Astrocyte (in vitro differentiated cells and primary cell): ENCODE data around the gene MTLN. TPM values are rescaled to one million over a fixed set of nuclear protein-coding genes. Genes with fewer than 3 reads are reported as not detected.
A peak's percentile ranks its signal among the peaks of the same experiment; 100 is the strongest.
"Not testable (repeated sequence)": the region's sequence is repeated elsewhere in the genome, so short reads cannot be mapped to it uniquely, and the experiment has no call there.

Experiments used
- DNase-seq: peaks from one replicate; pipeline ENCODE4 v3.0.0-alpha.2; 2010; ENCODE audit warnings: low read depth
- FAIRE-seq: peaks from 2 replicates; lab custom pipeline; 2011; peaks lifted over from hg19 to GRCh38; lab: Jason Lieb, UNC
- H2AFZ ChIP-seq: 2 replicates; pipeline ENCODE4 v1.6.0; 2012; ENCODE audit warnings: low read depth, low read length, inconsistent platforms
- H3K27ac ChIP-seq: 2 replicates; pipeline ENCODE4 v1.5.1; 2011; ENCODE audit warnings: low read depth, low read length, inconsistent platforms
- H3K27me3 ChIP-seq: 2 replicates; pipeline ENCODE4 v1.6.0; 2011; ENCODE audit warnings: low read length, inconsistent platforms; ENCODE audit not compliant: insufficient read depth
- H3K36me3 ChIP-seq: 2 replicates; pipeline ENCODE4 v1.5.1; 2011; ENCODE audit warnings: low read length, inconsistent platforms; ENCODE audit not compliant: insufficient read depth
- H3K4me1 ChIP-seq: 2 replicates; pipeline ENCODE4 v1.5.1; 2011; ENCODE audit warnings: low read length, inconsistent platforms; ENCODE audit not compliant: insufficient read depth
- H3K4me2 ChIP-seq: 2 replicates; pipeline ENCODE4 v1.6.0; 2012; ENCODE audit warnings: low read length, inconsistent platforms
- H3K4me3 ChIP-seq: 2 replicates; pipeline ENCODE4 v1.5.1; 2011; ENCODE audit warnings: low read depth, mild to moderate bottlenecking, low read length, inconsistent platforms; ENCODE audit not compliant: insufficient read depth
- H3K79me2 ChIP-seq: 2 replicates; pipeline ENCODE4 v1.6.0; 2012; ENCODE audit warnings: mild to moderate bottlenecking, low read length, inconsistent platforms; ENCODE audit not compliant: insufficient read depth
- H3K9ac ChIP-seq: 2 replicates; pipeline ENCODE4 v1.6.0; 2012; ENCODE audit warnings: mild to moderate bottlenecking, low read length, inconsistent platforms
- H3K9me3 ChIP-seq: 2 replicates; pipeline ENCODE4 v1.5.1; 2012; ENCODE audit warnings: low read depth, mild to moderate bottlenecking, low read length, inconsistent platforms; ENCODE audit not compliant: insufficient read depth
- H4K20me1 ChIP-seq: 2 replicates; pipeline ENCODE4 v1.6.0; 2012; ENCODE audit warnings: low read length, inconsistent platforms; ENCODE audit not compliant: insufficient read depth
- H3K27ac Mint-ChIP-seq: one replicate; pipeline ENCODE4 v1.8.0; 2021; ENCODE audit warnings: mild to moderate bottlenecking, mixed read lengths; ENCODE audit not compliant: unreplicated experiment
- H3K27me3 Mint-ChIP-seq: one replicate; pipeline ENCODE4 v1.8.0; 2021; ENCODE audit warnings: low read depth, mixed read lengths; ENCODE audit not compliant: unreplicated experiment
- H3K36me3 Mint-ChIP-seq: one replicate; pipeline ENCODE4 v1.8.0; 2021; ENCODE audit warnings: low read depth, mixed read lengths; ENCODE audit not compliant: unreplicated experiment
- H3K4me1 Mint-ChIP-seq: one replicate; pipeline ENCODE4 v1.8.0; 2021; ENCODE audit warnings: low read depth, mixed read lengths; ENCODE audit not compliant: unreplicated experiment
- H3K4me3 Mint-ChIP-seq: one replicate; pipeline ENCODE4 v1.8.0; 2021; ENCODE audit warnings: mild to moderate bottlenecking, moderate library complexity, mixed read lengths; ENCODE audit not compliant: unreplicated experiment
- H3K9me3 Mint-ChIP-seq: one replicate; pipeline ENCODE4 v1.8.0; 2021; ENCODE audit warnings: mild to moderate bottlenecking, mixed read lengths; ENCODE audit not compliant: unreplicated experiment
- EZH2 ChIP-seq: IDR thresholded peaks from 2 replicates; pipeline ENCODE4 v1.6.1; 2012; ENCODE audit warnings: mild to moderate bottlenecking, low read length, inconsistent platforms; ENCODE audit not compliant: insufficient read depth
- total RNA-seq: library from RNA; stranded (reverse); gene quantifications from 2 replicates; pipeline ENCODE4 v1.2.1, GENCODE V29; 2021
- TF ChIP-seq, protein P1 (sequence below): IDR thresholded peaks from 2 replicates; pipeline ENCODE4 v1.5.1; 2011; ENCODE audit warnings: low read depth, mild to moderate bottlenecking, inconsistent platforms, low read length, moderate library complexity; ENCODE audit not compliant: insufficient read depth

MTLN gene
- total RNA-seq, 1 donor from 2014 or later: 22.2 TPM

DNA sequence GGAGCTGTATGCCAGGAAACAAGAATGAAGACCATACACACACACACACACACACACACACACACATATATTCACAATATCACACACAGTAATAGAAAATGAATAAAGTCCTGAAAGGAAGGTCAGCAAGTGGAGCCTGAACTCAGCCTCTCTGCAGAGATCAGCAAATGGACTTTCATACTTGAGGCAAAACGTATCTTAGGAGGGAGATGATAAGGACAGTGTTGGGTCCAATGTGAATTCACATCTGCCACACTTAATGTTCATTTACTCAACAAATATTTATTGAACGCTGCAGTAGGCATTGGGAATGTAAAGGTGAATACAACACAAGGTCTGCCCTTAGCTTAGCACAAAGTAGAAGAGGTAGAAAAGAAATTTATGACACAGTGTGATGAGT, 2.7 kb upstream of the MTLN start:
- Mint-ChIP-seq H3K4me1 (peaks cover 10% of the 10 kb centered on the region), H3K27me3 (peaks cover 10% of the 10 kb centered on the region), H3K36me3 (no peaks in the 10 kb centered on the region), H3K4me3 (no peak overlapping the region), H3K27ac (no peak overlapping the region), H3K9me3 (peaks cover 14% of the 10 kb centered on the region)
- Histone ChIP-seq H3K4me2 (no peak overlapping the region), H3K27me3 (no peaks in the 10 kb centered on the region), H3K9ac (no peak overlapping the region), H4K20me1 (no peaks in the 10 kb centered on the region), H3K4me3 (no peak overlapping the region), H2AFZ (no peak overlapping the region), H3K27ac (no peak overlapping the region), H3K79me2 (peaks cover 13% of the 10 kb centered on the region), H3K9me3 (no peaks in the 10 kb centered on the region), H3K4me1 (peaks cover 7% of the 10 kb centered on the region), H3K36me3 (no peaks in the 10 kb centered on the region)
- FAIRE-seq (no peak), DNase-seq (no peak)
- TF ChIP-seq, protein P1, sequence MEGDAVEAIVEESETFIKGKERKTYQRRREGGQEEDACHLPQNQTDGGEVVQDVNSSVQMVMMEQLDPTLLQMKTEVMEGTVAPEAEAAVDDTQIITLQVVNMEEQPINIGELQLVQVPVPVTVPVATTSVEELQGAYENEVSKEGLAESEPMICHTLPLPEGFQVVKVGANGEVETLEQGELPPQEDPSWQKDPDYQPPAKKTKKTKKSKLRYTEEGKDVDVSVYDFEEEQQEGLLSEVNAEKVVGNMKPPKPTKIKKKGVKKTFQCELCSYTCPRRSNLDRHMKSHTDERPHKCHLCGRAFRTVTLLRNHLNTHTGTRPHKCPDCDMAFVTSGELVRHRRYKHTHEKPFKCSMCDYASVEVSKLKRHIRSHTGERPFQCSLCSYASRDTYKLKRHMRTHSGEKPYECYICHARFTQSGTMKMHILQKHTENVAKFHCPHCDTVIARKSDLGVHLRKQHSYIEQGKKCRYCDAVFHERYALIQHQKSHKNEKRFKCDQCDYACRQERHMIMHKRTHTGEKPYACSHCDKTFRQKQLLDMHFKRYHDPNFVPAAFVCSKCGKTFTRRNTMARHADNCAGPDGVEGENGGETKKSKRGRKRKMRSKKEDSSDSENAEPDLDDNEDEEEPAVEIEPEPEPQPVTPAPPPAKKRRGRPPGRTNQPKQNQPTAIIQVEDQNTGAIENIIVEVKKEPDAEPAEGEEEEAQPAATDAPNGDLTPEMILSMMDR: no peak
- no peak for TF ChIP-seq EZH2

DNA sequence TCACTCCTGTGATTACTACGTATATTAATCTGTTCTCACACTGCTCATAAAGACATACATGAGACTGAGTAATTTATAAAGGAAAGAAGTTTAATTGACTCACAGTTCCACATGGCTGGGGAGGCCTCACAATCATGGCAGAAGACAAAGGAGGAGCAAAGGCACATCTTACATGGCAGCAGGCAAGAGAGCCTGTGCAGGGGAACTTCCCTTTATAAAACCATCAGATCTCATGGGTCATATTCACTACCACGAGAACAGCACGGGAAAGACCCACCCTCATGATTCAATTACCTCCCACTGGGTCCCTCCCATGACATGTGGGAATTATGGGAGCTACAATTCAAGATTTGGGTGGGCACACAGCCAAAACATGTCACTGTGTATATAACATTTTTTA, 1.2 kb upstream of the MTLN start:
- not testable (repeated sequence) for DNase-seq, H3K4me2 ChIP-seq, H3K9me3 ChIP-seq, H3K4me1 Mint-ChIP-seq, H4K20me1 ChIP-seq, H3K36me3 ChIP-seq, H3K27ac ChIP-seq, H3K27me3 Mint-ChIP-seq, H3K27ac Mint-ChIP-seq, H3K9ac ChIP-seq, H2AFZ ChIP-seq, H3K36me3 Mint-ChIP-seq, H3K4me3 ChIP-seq, FAIRE-seq, H3K27me3 ChIP-seq, H3K4me1 ChIP-seq
- peaks cover 13% of the 10 kb centered on the region for H3K79me2 ChIP-seq
- H3K9me3 Mint-ChIP-seq: peaks cover 12% of the 10 kb centered on the region
- H3K4me3 Mint-ChIP-seq: peak overlapping the region; percentile 7

DNA sequence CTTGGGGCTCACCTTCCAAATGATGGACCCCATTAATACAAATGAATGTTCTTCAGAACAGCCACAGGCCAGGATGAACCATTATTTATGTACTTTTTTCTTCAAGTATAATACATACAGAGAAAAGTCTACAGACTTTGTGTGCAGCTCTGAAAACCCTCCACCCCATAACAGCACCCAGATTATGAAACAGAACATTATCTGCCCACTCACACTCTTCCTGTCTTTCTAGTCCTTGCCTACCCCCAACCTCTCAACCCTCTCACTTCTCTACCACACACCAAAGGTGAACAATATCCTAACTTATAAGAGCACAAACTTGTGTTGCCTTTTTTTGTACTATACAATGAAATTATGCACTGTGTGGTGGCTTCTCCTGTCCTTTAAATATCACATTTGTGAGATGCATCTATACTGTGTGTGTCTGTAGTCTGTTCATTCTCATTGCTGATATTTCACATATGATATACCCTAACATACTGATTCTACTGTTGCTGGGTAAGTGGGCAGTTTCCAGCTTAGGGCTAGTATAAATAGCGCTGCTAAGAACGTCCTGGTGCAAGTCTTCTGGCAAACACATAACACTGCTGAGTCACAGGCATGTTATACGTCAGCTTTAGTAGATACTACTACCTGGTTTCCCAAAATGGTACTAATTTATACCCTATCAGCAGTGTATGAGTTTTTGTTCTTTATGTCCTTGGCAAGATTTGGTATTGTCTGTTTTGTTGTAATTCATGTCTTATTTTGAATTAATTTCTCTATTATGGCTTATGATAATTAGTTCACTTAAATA, 6.5 kb downstream of the MTLN start:
- Mint-ChIP-seq H3K27me3 (no peaks in the 10 kb centered on the region), H3K9me3 (no peaks in the 10 kb centered on the region), H3K36me3 (peaks cover 2% of the 10 kb centered on the region), H3K4me3 (peak overlapping the region; percentile 98), H3K27ac (no peak overlapping the region), H3K4me1 (peaks cover 2% of the 10 kb centered on the region)
- no peaks in the 10 kb centered on the region for H3K36me3 ChIP-seq
- H3K4me1 ChIP-seq: peaks cover 6% of the 10 kb centered on the region
- no peak for TF ChIP-seq EZH2
- TF ChIP-seq, protein P1: no peak
- no peaks in the 10 kb centered on the region for H3K9me3 ChIP-seq
- peak overlapping the region; percentile 93 for H2AFZ ChIP-seq
- FAIRE-seq (no peak), DNase-seq (peak; percentile 37)
- no peak overlapping the region for H3K4me3 ChIP-seq
- no peaks in the 10 kb centered on the region for H3K79me2 ChIP-seq
- no peaks in the 10 kb centered on the region for H3K27me3 ChIP-seq
- no peak overlapping the region for H3K9ac ChIP-seq
- H3K27ac ChIP-seq: no peak overlapping the region
- H3K4me2 ChIP-seq: peak overlapping the region; percentile 98
- no peaks in the 10 kb centered on the region for H4K20me1 ChIP-seq
